ENCODE measurements around the gene GMIP. TPM values are rescaled to one million over a fixed set of nuclear protein-coding genes. Genes with fewer than 3 reads are reported as not detected.

The GMIP gene
- total and polyA plus RNA-seq, 9 donors = 3.3 to 6.9 (median 4.4) TPM

DNA sequence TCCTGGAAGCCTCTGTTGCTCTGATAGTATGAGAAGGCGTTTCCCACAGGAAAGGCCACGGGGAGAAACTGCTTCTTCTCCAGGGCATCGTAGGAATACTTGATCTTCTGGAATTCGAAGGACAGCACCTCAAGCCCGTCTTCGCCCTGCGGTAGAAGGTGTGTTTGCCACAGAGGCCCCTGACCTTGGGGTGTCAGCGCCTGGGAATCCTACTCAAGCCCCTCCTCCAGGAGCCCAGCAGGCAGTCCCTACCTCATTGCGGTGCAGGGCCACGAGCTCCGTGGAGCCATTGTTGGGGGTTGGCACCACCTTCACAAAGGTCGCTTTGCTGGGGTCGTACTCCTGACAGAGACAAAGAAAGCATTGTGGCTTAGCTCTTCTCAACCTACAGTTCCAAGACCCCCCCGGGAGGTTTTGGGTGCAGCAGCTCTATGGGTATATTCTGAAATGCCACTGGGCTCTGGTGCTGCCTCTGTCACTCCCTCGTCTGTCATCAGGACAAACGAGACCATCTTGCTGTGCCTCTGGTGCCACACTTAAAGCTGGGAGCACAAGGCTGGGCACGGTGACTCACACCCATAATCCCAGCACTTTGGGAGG, 16.3 kb upstream of the GMIP start:
- WGBS, 3 donors = 78 to 81% (median 81%) methylated on average over 17 of the region's 17 CpGs
- Histone ChIP-seq H3K27me3 (no peaks in the 10 kb centered on the region), H3K9me3 (no peaks in the 10 kb centered on the region), H3K27ac (no peak overlapping the region), H3K36me3 (no peaks in the 10 kb centered on the region), H3K4me3 (no peak overlapping the region), H3K4me1 (ENCODE audit: insufficient read depth) (peaks cover 2% of the 10 kb centered on the region)
- DNase-seq = peak in 2 of 5 donors; percentile 17
- TF ChIP-seq EP300 (IDR thresholded peaks at IDR 0.05) = no peak
- TF ChIP-seq CTCF (IDR thresholded peaks at IDR 0.05) = no peak
- no peak for TF ChIP-seq POLR2A (IDR thresholded peaks at IDR 0.05)
- intact Hi-C loops (cut with DNase I) = loop anchor here in 1 of 4 donors (10.0 kb wide), 1 partner anchor 295 kb away; no protein-coding TSS in a partner anchor

DNA sequence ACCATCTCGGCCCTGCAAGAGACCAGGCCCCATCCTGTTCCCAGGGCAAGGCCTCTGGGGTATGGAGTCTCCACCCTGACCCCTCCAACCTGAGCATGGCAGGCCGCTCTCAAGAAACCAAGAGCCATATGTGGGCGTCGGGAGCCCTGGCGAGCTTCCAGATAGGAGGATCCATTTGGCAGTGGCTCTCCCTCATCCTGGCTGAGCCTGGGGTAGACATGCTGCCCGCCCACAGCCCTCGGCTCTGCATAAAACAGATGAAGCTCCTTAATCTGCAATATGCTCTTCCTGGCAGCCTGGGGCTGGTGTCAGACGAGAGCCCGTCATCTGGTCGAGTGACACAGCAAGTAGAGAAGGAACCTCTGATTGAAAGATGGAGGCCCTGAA, 13.9 kb upstream of the GMIP start:
- peak in 2 of 5 donors; percentile 33 for DNase-seq
- no peaks in the 10 kb centered on the region for H3K36me3 ChIP-seq
- H3K4me3 ChIP-seq = no peak overlapping the region
- H3K9me3 ChIP-seq = no peaks in the 10 kb centered on the region
- 48 to 53% (median 51%) methylated on average over 10 of the region's 10 CpGs for WGBS, 3 donors
- H3K27me3 ChIP-seq = no peaks in the 10 kb centered on the region
- no peak overlapping the region for H3K27ac ChIP-seq
- intact Hi-C loops (cut with DNase I) = no loop called here
- no peak for TF ChIP-seq EP300 (IDR thresholded peaks at IDR 0.05)
- no peak for TF ChIP-seq POLR2A (IDR thresholded peaks at IDR 0.05)
- TF ChIP-seq CTCF (IDR thresholded peaks at IDR 0.05) = no peak
- H3K4me1 ChIP-seq (ENCODE audit: insufficient read depth) = peaks cover 2% of the 10 kb centered on the region

DNA sequence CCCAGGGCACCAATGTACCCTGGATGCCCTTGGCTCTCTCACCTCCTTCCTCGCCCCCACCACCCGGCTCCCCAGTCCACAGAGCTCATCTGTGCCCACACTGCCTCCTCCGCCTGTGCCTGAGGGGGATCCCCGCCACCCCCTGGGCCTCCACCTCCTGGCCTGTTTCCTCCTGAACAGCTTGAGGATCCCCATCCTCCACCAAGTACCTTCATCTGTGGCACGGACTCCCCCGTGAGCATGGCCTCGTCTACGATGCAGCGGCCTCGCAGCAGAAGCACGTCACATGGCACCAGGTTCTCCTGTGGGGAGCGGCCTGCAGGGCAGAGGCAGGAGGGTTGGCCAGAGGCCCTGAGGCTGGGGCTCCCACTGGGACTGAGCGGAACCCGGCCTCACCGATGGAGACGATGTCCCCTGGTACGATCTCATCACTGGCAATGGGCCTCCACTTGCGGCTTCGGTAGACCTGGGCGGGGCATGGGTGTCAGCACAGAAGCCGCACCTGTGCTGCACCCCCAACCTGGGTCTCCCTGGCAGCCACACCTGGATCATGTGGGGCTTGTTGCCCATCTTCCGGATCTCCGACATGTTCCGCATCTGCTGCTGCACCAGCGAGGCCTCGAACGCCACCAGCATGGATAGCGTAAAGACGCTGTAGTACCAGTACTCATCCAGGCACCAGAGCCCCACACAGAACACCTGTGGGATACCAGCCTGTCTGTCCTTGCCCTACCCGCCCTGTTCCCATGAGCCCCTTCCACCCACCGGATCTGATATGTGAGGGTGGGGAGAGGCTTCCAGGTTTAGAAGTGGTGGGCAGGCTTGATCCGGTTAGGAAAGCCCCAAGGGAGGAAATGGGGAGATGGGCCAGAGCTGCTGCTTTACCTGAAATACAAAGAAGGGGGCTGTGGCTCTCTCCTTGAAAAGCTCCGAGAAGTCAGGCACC, 13.3 kb upstream of the GMIP start:
- Histone ChIP-seq H3K4me1 (ENCODE audit: insufficient read depth) (peaks cover 2% of the 10 kb centered on the region), H3K27ac (no peak overlapping the region), H3K9me3 (no peaks in the 10 kb centered on the region), H3K4me3 (no peak overlapping the region), H3K27me3 (no peaks in the 10 kb centered on the region), H3K36me3 (no peaks in the 10 kb centered on the region)
- DNase-seq = peak in 2 of 5 donors; percentile 23 to 28
- TF ChIP-seq CTCF (IDR thresholded peaks at IDR 0.05) (no peak), POLR2A (IDR thresholded peaks at IDR 0.05) (no peak), EP300 (IDR thresholded peaks at IDR 0.05) (no peak)
- WGBS, 3 donors = 92 to 94% (median 94%) methylated on average over 33 of the region's 33 CpGs
- intact Hi-C loops (cut with DNase I) = no loop called here

- Histone ChIP-seq H3K9me3 (no peaks in the 10 kb centered on the region), H3K4me3 (no peak overlapping the region), H3K27ac (no peak overlapping the region), H3K4me1 (ENCODE audit: insufficient read depth) (no peaks in the 10 kb centered on the region), H3K27me3 (no peaks in the 10 kb centered on the region), H3K36me3 (no peaks in the 10 kb centered on the region)
- no peak for TF ChIP-seq POLR2A (IDR thresholded peaks at IDR 0.05)
- TF ChIP-seq CTCF (IDR thresholded peaks at IDR 0.05) = no peak
- TF ChIP-seq EP300 (IDR thresholded peaks at IDR 0.05) = no peak
- 83 to 92% (median 86%) methylated on average over 24 to 27 of the region's 27 CpGs for WGBS, 3 donors
- peak in 1 of 5 donors; percentile 29 for DNase-seq
- intact Hi-C loops (cut with DNase I) = no loop called here
These were observed 12.3 kb upstream of the GMIP start for GRCh38 chr19:19655641-19656343.
